GM10266 (cell line): ENCODE measurements around the gene CHST14.

Experiments used
- DNase-seq: peaks from one replicate; pipeline ENCODE4 v3.0.0; 2012; ENCODE audit errors: extremely low spot score
- CTCF ChIP-seq: IDR thresholded peaks from 2 replicates; pipeline ENCODE4 v1.5.1; 2012; ENCODE audit warnings: mild to moderate bottlenecking, low read depth; ENCODE audit not compliant: control insufficient read depth, insufficient read depth; ENCODE audit errors: missing control alignments

CHST14 gene

GRCh38 chr15:40459391-40460015 lies 11.3 kb upstream of the CHST14 start:
- TF ChIP-seq CTCF = no peak
- no peak for DNase-seq

GRCh38 chr15:40460404-40460803 lies 10.4 kb upstream of the CHST14 start:
- no peak for DNase-seq
- no peak for TF ChIP-seq CTCF

- DNase-seq = no peak
- no peak for TF ChIP-seq CTCF
Observed at GRCh38 chr15:40461958-40462357, 8.8 kb upstream of the CHST14 start.

- DNase-seq = no peak
- no peak for TF ChIP-seq CTCF
Observed at GRCh38 chr15:40463279-40463678, 7.5 kb upstream of the CHST14 start.

GRCh38 chr15:40463886-40464545 lies 6.8 kb upstream of the CHST14 start:
- TF ChIP-seq CTCF = no peak
- DNase-seq = no peak

GRCh38 chr15:40464595-40465185 lies 6.1 kb upstream of the CHST14 start:
- TF ChIP-seq CTCF = no peak
- DNase-seq = peak; percentile 58

GRCh38 chr15:40465939-40466338 lies 4.8 kb upstream of the CHST14 start:
- TF ChIP-seq CTCF = no peak
- no peak for DNase-seq
